Breast epithelium (tissue), 4 donors: ENCODE measurements around the gene DPYD. TPM values are rescaled to one million over a fixed set of nuclear protein-coding genes. Genes with fewer than 3 reads are reported as not detected.

Experiments used
- DNase-seq, 2 donors: peaks; one replicate each; pipeline ENCODE4 v3.0.0-alpha.2; 2019; ENCODE audit warnings: low spot score in 2 of 2
- H3K27ac ChIP-seq, 2 donors: fragments of 200-600 bp; sonication (generic) in 1 of 2; one replicate each; pipeline ENCODE4 v1.5.1; 2016 to 2019; ENCODE audit warnings: mild to moderate bottlenecking in 1 of 2
- H3K27me3 ChIP-seq, 2 donors: fragments of 200-600 bp; sonication (generic) in 1 of 2; one replicate each; pipeline versions ENCODE4 v1.5.1 to v1.6.0; 2017 to 2019; ENCODE audit warnings: control low read depth in 1 of 2, mild to moderate bottlenecking in 1 of 2
- H3K36me3 ChIP-seq: fragments of 200-600 bp; one replicate; pipeline ENCODE4 v1.5.1; 2019
- H3K4me1 ChIP-seq, 2 donors: fragments of 200-600 bp; sonication (generic); one replicate each; pipeline ENCODE4 v1.5.1; 2016 to 2019; ENCODE audit warnings: control low read depth in 1 of 2
- H3K4me3 ChIP-seq, 3 donors: fragments of 200-600 bp; sonication (generic); 1 replicate in 2 of 3; 2 replicates in 1 of 3; pipeline ENCODE4 v1.5.1; 2016 to 2019; ENCODE audit warnings: mild to moderate bottlenecking in 3 of 3, moderate library complexity in 2 of 3
- H3K9me3 ChIP-seq, 2 donors: fragments of 200-600 bp; sonication (generic) in 1 of 2; one replicate each; pipeline ENCODE4 v1.5.1; 2016 to 2019; ENCODE audit warnings: control low read depth in 1 of 2
- CTCF ChIP-seq, 3 donors: fragments of 450-650 bp; IDR thresholded peaks; one replicate each; pipeline ENCODE4 v1.5.1; 2016 to 2017; ENCODE audit warnings: antibody characterized with exemption in 3 of 3, mild to moderate bottlenecking in 3 of 3, moderate library complexity in 3 of 3
- POLR2A ChIP-seq: fragments of 450-650 bp; IDR thresholded peaks from one replicate; pipeline ENCODE4 v1.6.1; 2016; ENCODE audit warnings: antibody characterized with exemption, mild to moderate bottlenecking, moderate library complexity
- POLR2AphosphoS5 ChIP-seq, 3 donors: sonication (generic); formaldehyde crosslinking; IDR thresholded peaks; one replicate each; pipeline ENCODE4 v1.6.1; 2017; ENCODE audit warnings: antibody characterized with exemption in 3 of 3
- intact Hi-C: fragments of 100-400 bp; cut with DNase I; formaldehyde crosslinking; loops from one replicate; pipeline ENCODE4 v1.15.1; 2023; ENCODE audit warnings: low total_unique reads
- total RNA-seq, 3 donors: library from RNA; depleted of rRNA; stranded (reverse); fragments of >200 nt; gene quantifications; one replicate each; pipeline ENCODE4 v1.1.0, GENCODE V29; 2016

The DPYD gene
- total RNA-seq, 3 donors from 2014 or later = 56.4 to 95.1 (median 58.1) TPM

DNA sequence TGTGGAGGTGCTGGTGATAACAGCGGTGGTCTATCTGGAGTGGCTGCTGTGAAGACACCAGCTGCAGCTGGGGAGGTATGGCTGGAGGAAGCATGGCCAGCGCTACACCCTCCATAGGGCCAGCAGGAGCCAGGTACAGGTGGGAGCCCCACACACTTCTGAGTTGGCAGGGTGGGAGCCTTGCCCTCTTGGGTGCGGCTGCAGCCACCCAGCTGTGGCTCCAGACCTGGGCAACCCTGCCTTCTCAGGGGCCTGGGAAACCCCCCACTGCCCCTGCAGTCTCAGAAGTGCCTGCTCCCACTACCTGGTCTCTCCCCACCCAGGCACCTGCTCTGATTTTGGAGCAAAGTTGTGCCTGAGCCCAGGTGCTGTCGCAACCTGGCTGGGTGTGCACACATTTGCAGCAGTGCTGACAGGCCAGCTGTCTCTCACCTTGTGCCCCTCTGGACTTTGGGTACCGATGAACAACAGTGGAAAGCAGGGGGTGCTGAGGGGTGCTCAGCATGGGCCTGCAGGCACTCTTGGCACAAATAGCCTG is 76.2 kb downstream of the DPYD start:
- Histone ChIP-seq H3K4me1 (no peaks in the 10 kb centered on the region), H3K36me3 (no peaks in the 10 kb centered on the region), H3K4me3 (no peak overlapping the region), H3K27me3 (no peaks in the 10 kb centered on the region), H3K27ac (no peak overlapping the region), H3K9me3 (peaks cover 0 to 7% of the 10 kb centered on the region in 2 donors)
- intact Hi-C loops = no loop called here
- no peak for DNase-seq
- TF ChIP-seq POLR2A = no peak
- TF ChIP-seq CTCF (IDR thresholded peaks at IDR 0.05) = no peak
- TF ChIP-seq POLR2AphosphoS5 (IDR thresholded peaks at IDR 0.05) = no peak

- DNase-seq = no peak
- Histone ChIP-seq H3K4me1 (no peaks in the 10 kb centered on the region), H3K27ac (no peak overlapping the region), H3K4me3 (no peak overlapping the region), H3K36me3 (no peaks in the 10 kb centered on the region), H3K9me3 (peaks cover 0 to 7% of the 10 kb centered on the region in 2 donors), H3K27me3 (no peaks in the 10 kb centered on the region)
- intact Hi-C loops = no loop called here
- TF ChIP-seq POLR2AphosphoS5 (IDR thresholded peaks at IDR 0.05) (no peak), CTCF (IDR thresholded peaks at IDR 0.05) (no peak), POLR2A (no peak)
These were observed 79.5 kb downstream of the DPYD start for GRCh38 chr1:97841338-97841737.

- Histone ChIP-seq H3K4me1 (no peaks in the 10 kb centered on the region), H3K9me3 (no peaks in the 10 kb centered on the region), H3K4me3 (no peak overlapping the region), H3K27me3 (no peaks in the 10 kb centered on the region), H3K36me3 (no peaks in the 10 kb centered on the region), H3K27ac (no peak overlapping the region)
- TF ChIP-seq POLR2AphosphoS5 (IDR thresholded peaks at IDR 0.05) = no peak
- TF ChIP-seq POLR2A = no peak
- no peak for TF ChIP-seq CTCF (IDR thresholded peaks at IDR 0.05)
- DNase-seq = no peak
- intact Hi-C loops = no loop called here
These were observed 83.7 kb downstream of the DPYD start for GRCh38 chr1:97837161-97837560.

GRCh38 chr1:97834899-97835298 is 85.9 kb downstream of the DPYD start:
- H3K27me3 ChIP-seq = no peaks in the 10 kb centered on the region
- no peaks in the 10 kb centered on the region for H3K36me3 ChIP-seq
- H3K27ac ChIP-seq = no peak overlapping the region
- no peaks in the 10 kb centered on the region for H3K9me3 ChIP-seq
- TF ChIP-seq CTCF (IDR thresholded peaks at IDR 0.05) (no peak), POLR2AphosphoS5 (IDR thresholded peaks at IDR 0.05) (no peak), POLR2A (no peak)
- no peaks in the 10 kb centered on the region for H3K4me1 ChIP-seq
- intact Hi-C loops = no loop called here
- DNase-seq = no peak
- no peak overlapping the region for H3K4me3 ChIP-seq

DNA sequence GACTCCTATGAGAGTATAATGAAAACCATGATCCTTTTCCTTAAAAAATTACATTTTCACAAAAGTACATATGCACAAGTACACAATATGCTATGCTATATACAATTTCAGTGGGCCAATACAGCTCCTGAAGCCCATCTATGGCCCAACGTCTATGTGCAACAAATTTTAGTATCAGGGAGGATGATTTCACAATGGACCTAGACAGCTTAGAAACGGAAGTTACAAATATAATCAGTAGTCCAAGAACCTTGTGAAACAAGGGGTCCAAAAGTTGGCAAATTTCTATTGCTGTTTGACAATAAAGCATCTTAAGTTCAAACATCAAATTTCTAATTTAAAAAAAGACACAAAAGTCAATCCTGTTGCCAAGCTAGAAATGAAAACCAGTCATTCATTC is 87.0 kb downstream of the DPYD start:
- Histone ChIP-seq H3K4me3 (no peak overlapping the region), H3K27ac (no peak overlapping the region), H3K9me3 (no peaks in the 10 kb centered on the region), H3K36me3 (no peaks in the 10 kb centered on the region), H3K27me3 (no peaks in the 10 kb centered on the region), H3K4me1 (no peaks in the 10 kb centered on the region)
- DNase-seq = no peak
- TF ChIP-seq POLR2A = no peak
- TF ChIP-seq CTCF (IDR thresholded peaks at IDR 0.05) = no peak
- TF ChIP-seq POLR2AphosphoS5 (IDR thresholded peaks at IDR 0.05) = no peak
- intact Hi-C loops = no loop called here
